ENCODE results near the gene UNC80. TPM values are rescaled to one million over a fixed set of nuclear protein-coding genes. Genes with fewer than 3 reads are reported as not detected.

Gene UNC80
- total and polyA plus RNA-seq, 2 of the 4 experiments (the other 2 are of a cell fraction), result not detected

GRCh38 chr2:209878701-209879100, 107.1 kb downstream of the UNC80 start:
- Histone ChIP-seq H3K56ac (ENCODE audit: extremely low read depth, insufficient read depth, low read length) (no peak overlapping the region), H3K36me3 (ENCODE audit: control insufficient read depth, insufficient read depth, low read length) (no peaks in the 10 kb centered on the region), H3K4me3 (ENCODE audit: insufficient read depth, low read depth, low read length) (no peak overlapping the region), H3K4me2 (ENCODE audit: low read depth, low read length) (no peak overlapping the region), H2BK15ac (ENCODE audit: low read depth, low read length) (no peak overlapping the region), H2BK5ac (ENCODE audit: low read depth, low read length, poor library complexity, severe bottlenecking) (no peak overlapping the region), H2AK5ac (ENCODE audit: low read depth, low read length) (no peak overlapping the region), H3K18ac (ENCODE audit: low read depth, low read length) (no peak overlapping the region), H3K14ac (replicated peaks; ENCODE audit: low read depth, low read length) (no peak overlapping the region), H4K5ac (ENCODE audit: low read depth, low read length) (no peak overlapping the region), H3K27ac (ENCODE audit: insufficient read depth, low read length) (no peak overlapping the region), H3K79me1 (ENCODE audit: low read depth in 1 of 2, low read length in 2 of 2) (no peaks in the 10 kb centered on the region), H3K9me3 (ENCODE audit: control insufficient read depth, insufficient read depth, low read length) (no peaks in the 10 kb centered on the region; the same call in 1 of the 2 replicates), H3K4me1 (ENCODE audit: control insufficient read depth, insufficient read depth, low read length) (no peaks in the 10 kb centered on the region), H3K9ac (ENCODE audit: low read depth, low read length) (no peak overlapping the region), H3K27me3 (ENCODE audit: control insufficient read depth, insufficient read depth, low read length) (no peaks in the 10 kb centered on the region), H4K20me1 (ENCODE audit: insufficient read depth, low read length) (no peaks in the 10 kb centered on the region), H2AK9ac (replicated peaks; ENCODE audit: low read depth, low read length, poor library complexity) (no peak overlapping the region), H2BK20ac (ENCODE audit: low read depth, low read length) (no peak overlapping the region), H2AFZ (replicated peaks; ENCODE audit: low read length, poor library complexity) (no peak overlapping the region), H4K8ac (ENCODE audit: low read depth in 2 of 2, low read length in 2 of 2) (no peak overlapping the region), H4K91ac (ENCODE audit: insufficient read depth, low read depth, low read length) (no peak overlapping the region), H3K23ac (ENCODE audit: low read depth, low read length) (no peak overlapping the region), H3K9me1 (ENCODE audit: insufficient read depth, low read length) (no peaks in the 10 kb centered on the region), H2BK120ac (ENCODE audit: low read depth, low read length) (no peak overlapping the region), H3K4ac (ENCODE audit: low read depth, low read length) (no peak overlapping the region)
- CTCF ChIA-PET, result no interaction called here
- TF ChIP-seq SMC3 (IDR thresholded peaks at IDR 0.05; ENCODE audit: low read depth, low read length) (no peak), CHD1 (IDR thresholded peaks at IDR 0.05; ENCODE audit: low read depth, low read length) (no peak), NFE2L2 (IDR thresholded peaks at IDR 0.05; ENCODE audit: low read depth, low read length) (no peak), CEBPB (IDR thresholded peaks at IDR 0.05; ENCODE audit: low read depth, low read length) (no peak), CTCF (conservative IDR thresholded peaks at IDR 0.05; ENCODE audit: low read depth, low read length) (no peak), RAD21 (IDR thresholded peaks at IDR 0.05; ENCODE audit: low read length) (no peak), FOS (IDR thresholded peaks at IDR 0.05; ENCODE audit: low read depth, low read length) (no peak), RFX5 (IDR thresholded peaks at IDR 0.05; ENCODE audit: low read depth, low read length) (no peak), RCOR1 (IDR thresholded peaks at IDR 0.05; ENCODE audit: insufficient replicate concordance, low read length) (no peak), BHLHE40 (IDR thresholded peaks at IDR 0.05; ENCODE audit: low read depth, low read length) (no peak), MAFK (IDR thresholded peaks at IDR 0.05; ENCODE audit: low read depth, low read length) (no peak), POLR2A (IDR thresholded peaks at IDR 0.05; ENCODE audit: low read depth, low read length) (no peak), MXI1 (IDR thresholded peaks at IDR 0.05; ENCODE audit: borderline replicate concordance, low read depth, low read length) (no peak), MAZ (IDR thresholded peaks at IDR 0.05; ENCODE audit: borderline replicate concordance, low read depth, low read length) (no peak)
- TF ChIP-seq, protein P1, sequence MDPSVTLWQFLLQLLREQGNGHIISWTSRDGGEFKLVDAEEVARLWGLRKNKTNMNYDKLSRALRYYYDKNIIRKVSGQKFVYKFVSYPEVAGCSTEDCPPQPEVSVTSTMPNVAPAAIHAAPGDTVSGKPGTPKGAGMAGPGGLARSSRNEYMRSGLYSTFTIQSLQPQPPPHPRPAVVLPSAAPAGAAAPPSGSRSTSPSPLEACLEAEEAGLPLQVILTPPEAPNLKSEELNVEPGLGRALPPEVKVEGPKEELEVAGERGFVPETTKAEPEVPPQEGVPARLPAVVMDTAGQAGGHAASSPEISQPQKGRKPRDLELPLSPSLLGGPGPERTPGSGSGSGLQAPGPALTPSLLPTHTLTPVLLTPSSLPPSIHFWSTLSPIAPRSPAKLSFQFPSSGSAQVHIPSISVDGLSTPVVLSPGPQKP (IDR thresholded peaks at IDR 0.05; ENCODE audit: borderline replicate concordance, low read depth, low read length), result no peak
- TF ChIP-seq, protein P2, sequence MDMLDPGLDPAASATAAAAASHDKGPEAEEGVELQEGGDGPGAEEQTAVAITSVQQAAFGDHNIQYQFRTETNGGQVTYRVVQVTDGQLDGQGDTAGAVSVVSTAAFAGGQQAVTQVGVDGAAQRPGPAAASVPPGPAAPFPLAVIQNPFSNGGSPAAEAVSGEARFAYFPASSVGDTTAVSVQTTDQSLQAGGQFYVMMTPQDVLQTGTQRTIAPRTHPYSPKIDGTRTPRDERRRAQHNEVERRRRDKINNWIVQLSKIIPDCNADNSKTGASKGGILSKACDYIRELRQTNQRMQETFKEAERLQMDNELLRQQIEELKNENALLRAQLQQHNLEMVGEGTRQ (IDR thresholded peaks at IDR 0.05; ENCODE audit: low read depth, low read length), result no peak
- POLR2A ChIA-PET (ENCODE audit: unreplicated experiment), result no interaction called here
- no TSS peak for BruUV-seq (replicated peaks)
- dilution Hi-C loops (cut with HindIII; ENCODE audit: low sequenced_read_pairs, unreplicated experiment) (no loop called here), in situ Hi-C loops (cut with MboI; ENCODE audit: low sequenced_read_pairs) (no loop called here), intact Hi-C loops (cut with micrococcal nuclease) (loop anchor here (10.0 kb wide), 1 partner anchor 1386 kb away; no protein-coding TSS in a partner anchor)
- no peak for ATAC-seq (ENCODE audit: low read depth)
- WGBS, 2 experiments (ENCODE audit: extremely low coverage in 2 of 2, insufficient read length in 1 of 2), result no CpG with 5 or more reads among the region's 4 CpGs
- no peak for DNase-seq

Data from IMR-90 (cell line).